Naive thymus-derived CD8-positive, alpha-beta T cell (primary cell): ENCODE data around the gene FMN1. TPM values are rescaled to one million over a fixed set of nuclear protein-coding genes. Genes with fewer than 3 reads are reported as not detected.

Experiments used
- ATAC-seq, 2 donors: fragments of 150-1000 bp; cut with Tn5 transposase in 1 of 2; sonication (Bioruptor Pico), chemical (Tn5 transposase) in 1 of 2; 1 replicate in 1 of 2; 2 replicates in 1 of 2; pipeline ENCODE4 v1.10.0; 2021; ENCODE audit warnings: mild to moderate bottlenecking in 2 of 2, moderate library complexity in 2 of 2
- POLR2A ChIA-PET: fragments of 350-600 bp; sonication (Branson Sonifier 250); formaldehyde crosslinking; loops from one replicate; lab custom pipeline; 2021; ENCODE audit warnings: antibody characterized with exemption; lab: Charles Lee
- DNase-seq, 10 donors: peaks; one replicate each; pipeline versions ENCODE4 v3.0.0 to v3.0.0-alpha.2; 2020 to 2022
- H3K27ac Mint-ChIP-seq, 10 donors: one replicate each; pipeline ENCODE4 v1.8.0; 2020 to 2022; ENCODE audit warnings: mild to moderate bottlenecking in 10 of 10, mixed read lengths in 10 of 10, moderate library complexity in 4 of 10, inconsistent platforms in 1 of 10
- H3K27me3 Mint-ChIP-seq, 5 donors: one replicate each; pipeline ENCODE4 v1.8.0; 2021 to 2022; ENCODE audit warnings: mixed read lengths in 5 of 5
- H3K36me3 Mint-ChIP-seq, 3 donors: one replicate each; pipeline ENCODE4 v1.8.0; 2020 to 2022; ENCODE audit warnings: mixed read lengths in 3 of 3, mild to moderate bottlenecking in 2 of 3, inconsistent platforms in 1 of 3
- H3K4me1 Mint-ChIP-seq, 4 donors: one replicate each; pipeline ENCODE4 v1.8.0; 2021 to 2022; ENCODE audit warnings: mixed read lengths in 4 of 4
- H3K4me3 Mint-ChIP-seq, 10 donors: one replicate each; pipeline ENCODE4 v1.8.0; 2020 to 2022; ENCODE audit warnings: mild to moderate bottlenecking in 10 of 10, mixed read lengths in 10 of 10, moderate library complexity in 6 of 10, inconsistent platforms in 1 of 10
- H3K9me3 Mint-ChIP-seq, 9 donors: one replicate each; pipeline ENCODE4 v1.8.0; 2020 to 2022; ENCODE audit warnings: mixed read lengths in 9 of 9, mild to moderate bottlenecking in 3 of 9, inconsistent platforms in 1 of 9, moderate library complexity in 1 of 9
- polyA plus RNA-seq, 3 donors: library from polyadenylated mRNA; unstranded; fragments of 300-500 nt; fragmentation: Illumina TruSeq; gene quantifications; one replicate each; pipeline ENCODE4 v1.2.3, GENCODE V29; 2021
- total RNA-seq, 8 experiments: library from RNA in 2 of 8; stranded (reverse) in 2 of 8; gene quantifications; one replicate each; pipeline ENCODE4 v1.2.3 and lab custom pipeline; 2021 to 2026

FMN1 gene
- total and polyA plus RNA-seq, 5 experiments from 2014 or later, result 0.19 to 0.42 (median 0.21) TPM; not detected in 2

DNA sequence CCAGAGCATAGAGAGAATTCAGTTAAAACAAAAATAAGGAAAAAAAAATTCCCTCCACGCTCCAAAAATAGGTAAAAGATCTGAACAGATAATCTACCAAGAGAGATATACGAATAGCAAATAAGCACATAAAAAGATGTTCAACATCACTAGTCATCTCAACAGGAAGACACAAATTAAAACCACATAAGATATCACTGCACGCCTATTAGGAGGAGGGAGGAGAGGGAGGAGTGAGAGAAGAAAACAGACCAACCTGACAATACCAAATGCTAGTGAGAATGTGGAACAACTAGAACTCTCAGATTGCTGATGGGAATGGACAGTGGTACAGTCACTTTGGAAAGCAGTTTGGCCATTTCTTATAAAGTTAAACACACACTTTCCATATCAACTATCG is 212.5 kb downstream of the FMN1 start:
- Mint-ChIP-seq H3K9me3 (no peaks in the 10 kb centered on the region), H3K27me3 (peaks cover 0 to 15% (median 2%) of the 10 kb centered on the region in 5 donors), H3K4me3 (no peak overlapping the region), H3K36me3 (no peaks in the 10 kb centered on the region), H3K4me1 (peaks cover 0 to 2% (median 0%) of the 10 kb centered on the region in 4 donors), H3K27ac (no peak overlapping the region)
- ATAC-seq, result no peak
- POLR2A ChIA-PET, result no interaction called here
- DNase-seq, result no peak

DNA sequence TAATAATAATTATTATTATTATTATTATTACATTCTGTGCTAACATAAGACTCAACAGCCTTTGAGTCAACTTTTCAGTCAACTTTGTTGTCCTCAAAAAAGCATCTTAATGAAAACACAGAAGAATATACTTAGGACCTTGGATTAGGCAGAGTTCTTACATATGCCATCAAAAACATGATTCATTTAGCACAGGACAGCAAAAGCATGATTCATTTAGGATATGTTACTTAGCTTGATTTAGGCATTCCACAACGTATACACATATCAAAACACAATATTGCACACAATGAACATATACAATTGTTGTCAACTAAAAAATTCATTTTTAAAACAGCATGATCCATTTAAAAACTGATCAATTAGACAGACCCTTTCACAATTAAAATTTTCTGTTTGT is 213.0 kb downstream of the FMN1 start:
- Mint-ChIP-seq H3K27me3 (peaks cover 0 to 15% (median 2%) of the 10 kb centered on the region in 5 donors), H3K4me1 (peaks cover 0 to 2% (median 0%) of the 10 kb centered on the region in 4 donors)

GRCh38 chr15:32979710-32980109 is 214.8 kb downstream of the FMN1 start:
- Mint-ChIP-seq H3K36me3 (no peaks in the 10 kb centered on the region), H3K27ac (no peak overlapping the region), H3K9me3 (no peaks in the 10 kb centered on the region), H3K4me3 (no peak overlapping the region), H3K4me1 (peaks cover 0 to 2% (median 0%) of the 10 kb centered on the region in 4 donors), H3K27me3 (peaks cover 0 to 15% (median 2%) of the 10 kb centered on the region in 5 donors)
- POLR2A ChIA-PET, result no interaction called here
- DNase-seq (no peak), ATAC-seq (no peak)

More for the DNA sequence above, 213.0 kb downstream of the FMN1 start:
- Mint-ChIP-seq H3K36me3 (no peaks in the 10 kb centered on the region), H3K4me3 (no peak overlapping the region), H3K9me3 (no peaks in the 10 kb centered on the region), H3K27ac (no peak overlapping the region)
- POLR2A ChIA-PET, result no interaction called here
- no peak for ATAC-seq
- DNase-seq, result no peak

GRCh38 chr15:32977506-32977905 is 217.0 kb downstream of the FMN1 start:
- Mint-ChIP-seq H3K27me3 (peaks cover 0 to 13% (median 2%) of the 10 kb centered on the region in 5 donors), H3K36me3 (no peaks in the 10 kb centered on the region), H3K9me3 (no peaks in the 10 kb centered on the region), H3K4me3 (no peak overlapping the region), H3K4me1 (no peaks in the 10 kb centered on the region), H3K27ac (no peak overlapping the region)
- no peak for ATAC-seq
- DNase-seq, result no peak
- POLR2A ChIA-PET, result no interaction called here

GRCh38 chr15:32974691-32975090 is 219.8 kb downstream of the FMN1 start:
- H3K9me3 Mint-ChIP-seq, result no peaks in the 10 kb centered on the region
- no peaks in the 10 kb centered on the region for H3K36me3 Mint-ChIP-seq
- H3K4me3 Mint-ChIP-seq, result no peak overlapping the region
- no peak overlapping the region for H3K27ac Mint-ChIP-seq
- H3K4me1 Mint-ChIP-seq, result no peaks in the 10 kb centered on the region
- DNase-seq (no peak), ATAC-seq (no peak)
- POLR2A ChIA-PET, result no interaction called here
- H3K27me3 Mint-ChIP-seq, result peaks cover 0 to 9% (median 0%) of the 10 kb centered on the region in 5 donors

DNA sequence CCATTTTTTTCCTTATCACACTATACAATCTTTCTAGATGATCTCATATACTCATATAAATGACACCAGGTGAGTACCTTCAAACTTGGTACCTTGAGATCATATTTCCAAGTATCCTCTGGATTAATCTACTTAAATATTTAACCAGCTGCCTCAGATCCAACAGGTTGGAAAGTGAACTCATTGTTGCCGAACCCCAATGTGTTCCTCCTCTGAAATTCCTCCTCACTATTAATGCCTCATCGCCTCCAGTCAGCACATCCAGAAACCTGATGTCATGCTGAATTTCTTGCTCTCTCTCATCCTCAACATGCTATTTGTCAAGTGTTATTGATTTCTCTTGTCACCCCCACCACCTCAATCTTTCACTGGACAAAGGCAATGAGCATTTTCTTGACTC is 221.8 kb downstream of the FMN1 start:
- H3K36me3 Mint-ChIP-seq, result peaks cover 0 to 8% (median 0%) of the 10 kb centered on the region in 3 donors
- H3K4me1 Mint-ChIP-seq, result no peaks in the 10 kb centered on the region
- H3K27me3 Mint-ChIP-seq, result peaks cover 0 to 5% (median 0%) of the 10 kb centered on the region in 5 donors
- ATAC-seq, result no peak
- H3K27ac Mint-ChIP-seq, result no peak overlapping the region
- DNase-seq, result no peak
- no peak overlapping the region for H3K4me3 Mint-ChIP-seq
- H3K9me3 Mint-ChIP-seq, result no peaks in the 10 kb centered on the region
- POLR2A ChIA-PET, result no interaction called here

GRCh38 chr15:32970847-32971246 is 223.7 kb downstream of the FMN1 start:
- DNase-seq (no peak), ATAC-seq (no peak)
- H3K27me3 Mint-ChIP-seq, result peaks cover 0 to 3% (median 0%) of the 10 kb centered on the region in 5 donors
- no peak overlapping the region for H3K27ac Mint-ChIP-seq
- POLR2A ChIA-PET, result no interaction called here
- H3K9me3 Mint-ChIP-seq, result no peaks in the 10 kb centered on the region
- H3K4me1 Mint-ChIP-seq, result no peaks in the 10 kb centered on the region
- H3K36me3 Mint-ChIP-seq, result peaks cover 0 to 18% (median 0%) of the 10 kb centered on the region in 3 donors
- no peak overlapping the region for H3K4me3 Mint-ChIP-seq

GRCh38 chr15:32967521-32967920 is 227.0 kb downstream of the FMN1 start:
- H3K27ac Mint-ChIP-seq, result no peak overlapping the region
- DNase-seq, result no peak
- no peaks in the 10 kb centered on the region for H3K4me1 Mint-ChIP-seq
- no peak overlapping the region for H3K4me3 Mint-ChIP-seq
- peaks cover 0 to 1% (median 0%) of the 10 kb centered on the region in 5 donors for H3K27me3 Mint-ChIP-seq
- ATAC-seq, result no peak
- no peaks in the 10 kb centered on the region for H3K9me3 Mint-ChIP-seq
- POLR2A ChIA-PET, result no interaction called here
- H3K36me3 Mint-ChIP-seq, result peaks cover 0 to 35% (median 0%) of the 10 kb centered on the region in 3 donors

GRCh38 chr15:32966512-32966911 is 228.0 kb downstream of the FMN1 start:
- ATAC-seq (no peak), DNase-seq (no peak)
- peaks cover 0 to 1% (median 0%) of the 10 kb centered on the region in 5 donors for H3K27me3 Mint-ChIP-seq
- peaks cover 0 to 3% (median 0%) of the 10 kb centered on the region in 9 donors for H3K9me3 Mint-ChIP-seq
- H3K27ac Mint-ChIP-seq, result no peak overlapping the region
- H3K4me1 Mint-ChIP-seq, result no peaks in the 10 kb centered on the region
- peaks cover 0 to 38% (median 0%) of the 10 kb centered on the region in 3 donors for H3K36me3 Mint-ChIP-seq
- no peak overlapping the region for H3K4me3 Mint-ChIP-seq
- POLR2A ChIA-PET, result no interaction called here

DNA sequence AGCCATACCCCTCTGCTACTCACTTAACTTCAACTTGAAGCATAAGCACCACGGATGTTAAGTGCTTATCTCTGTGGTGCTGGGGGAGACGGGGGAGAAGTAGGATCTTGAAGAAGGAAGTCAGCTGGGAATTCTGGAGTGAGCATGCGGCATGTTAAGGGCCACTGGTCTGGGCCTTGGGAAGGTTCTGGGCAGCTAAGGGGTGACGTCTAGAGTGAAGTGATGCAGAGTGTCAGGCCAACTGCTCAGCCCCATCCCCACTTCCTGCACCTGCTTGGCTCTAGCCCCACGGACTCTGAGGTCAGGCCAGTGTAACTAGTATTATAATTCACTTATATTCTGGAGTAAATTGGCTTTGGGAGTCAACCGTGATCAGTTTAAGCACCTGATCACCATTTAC is 228.6 kb downstream of the FMN1 start:
- ATAC-seq (no peak), DNase-seq (no peak)
- Mint-ChIP-seq H3K4me1 (no peaks in the 10 kb centered on the region), H3K27me3 (peaks cover 0 to 1% (median 0%) of the 10 kb centered on the region in 5 donors), H3K27ac (no peak overlapping the region), H3K4me3 (no peak overlapping the region), H3K9me3 (peaks cover 0 to 3% (median 0%) of the 10 kb centered on the region in 9 donors), H3K36me3 (peaks cover 0 to 43% (median 0%) of the 10 kb centered on the region in 3 donors)
- POLR2A ChIA-PET, result no interaction called here

GRCh38 chr15:32959077-32959476 is 235.4 kb downstream of the FMN1 start:
- no peak for ATAC-seq
- Mint-ChIP-seq H3K9me3 (peaks cover 0 to 5% (median 0%) of the 10 kb centered on the region in 9 donors), H3K4me3 (no peak overlapping the region), H3K4me1 (no peaks in the 10 kb centered on the region), H3K36me3 (peaks cover 0 to 24% (median 0%) of the 10 kb centered on the region in 3 donors), H3K27me3 (peaks cover 0 to 15% (median 8%) of the 10 kb centered on the region in 5 donors), H3K27ac (no peak overlapping the region)
- POLR2A ChIA-PET, result interaction anchor here (0.6 kb wide), 1 partner anchor 171 kb away, joined by 6 read pairs; no protein-coding TSS in a partner anchor
- DNase-seq, result no peak

- Mint-ChIP-seq H3K27ac (no peak overlapping the region), H3K4me1 (no peaks in the 10 kb centered on the region), H3K36me3 (peaks cover 0 to 17% (median 0%) of the 10 kb centered on the region in 3 donors), H3K4me3 (no peak overlapping the region), H3K27me3 (peaks cover 0 to 15% (median 8%) of the 10 kb centered on the region in 5 donors), H3K9me3 (peaks cover 0 to 5% (median 0%) of the 10 kb centered on the region in 9 donors)
- POLR2A ChIA-PET, result no interaction called here
- DNase-seq (no peak), ATAC-seq (no peak)
Measured at GRCh38 chr15:32957219-32957618, 237.3 kb downstream of the FMN1 start.

GRCh38 chr15:32956711-32957110 is 237.8 kb downstream of the FMN1 start:
- H3K9me3 Mint-ChIP-seq, result peaks cover 0 to 4% (median 0%) of the 10 kb centered on the region in 9 donors
- no peak for ATAC-seq
- H3K4me1 Mint-ChIP-seq, result no peaks in the 10 kb centered on the region
- POLR2A ChIA-PET, result no interaction called here
- DNase-seq, result no peak
- no peak overlapping the region for H3K4me3 Mint-ChIP-seq
- no peak overlapping the region for H3K27ac Mint-ChIP-seq
- peaks cover 0 to 15% (median 8%) of the 10 kb centered on the region in 5 donors for H3K27me3 Mint-ChIP-seq
- peaks cover 0 to 16% (median 0%) of the 10 kb centered on the region in 3 donors for H3K36me3 Mint-ChIP-seq

GRCh38 chr15:32956006-32956405 is 238.5 kb downstream of the FMN1 start:
- H3K27me3 Mint-ChIP-seq, result peaks cover 0 to 15% (median 8%) of the 10 kb centered on the region in 5 donors
- DNase-seq (no peak), ATAC-seq (no peak)
- no peak overlapping the region for H3K27ac Mint-ChIP-seq
- no peaks in the 10 kb centered on the region for H3K4me1 Mint-ChIP-seq
- H3K36me3 Mint-ChIP-seq, result peaks cover 0 to 9% (median 0%) of the 10 kb centered on the region in 3 donors
- H3K4me3 Mint-ChIP-seq, result no peak overlapping the region
- POLR2A ChIA-PET, result no interaction called here
- H3K9me3 Mint-ChIP-seq, result peaks cover 0 to 4% (median 0%) of the 10 kb centered on the region in 9 donors
